Left cardiac atrium (tissue), 4 donors: ENCODE data around the gene DPP6. TPM values are rescaled to one million over a fixed set of nuclear protein-coding genes. Genes with fewer than 3 reads are reported as not detected.
"Not testable (repeated sequence)": the region's sequence is repeated elsewhere in the genome, so short reads cannot be mapped to it uniquely, and the experiment has no call there.

Experiments
- ATAC-seq, 2 donors: fragments of 200-7000 bp; cut with Tn5 transposase; one replicate each; pipeline ENCODE4 v1.9.1; 2020; ENCODE audit warnings: mild to moderate bottlenecking in 2 of 2, moderate library complexity in 2 of 2
- DNase-seq: peaks from one replicate; pipeline ENCODE4 v3.0.0-alpha.2; 2020
- intact Hi-C, 2 donors: fragments of 100-400 bp; cut with DNase I; formaldehyde crosslinking; loops; one replicate each; pipeline versions ENCODE4 v1.14.1 to v1.15.1; 2022 to 2023
- total RNA-seq, 2 donors: library from RNA; stranded (reverse); fragmentation: NEBNext Ultra II Directional; extraction: Animal tissue kit (Norgen Biotek cat#: 25700); gene quantifications; one replicate each; pipeline ENCODE4 v1.2.1, GENCODE V29; 2021
- donor health status: DM: no; HTN: yes; CAD: no.
- donor health status: DM: no; HTN: yes; CAD: no; lungs with severe emphysema.
- donor health status: DM: yes; HTN: yes; CAD: no.
- donor health status: Dilated cardiomyopathy.

The DPP6 gene
- total RNA-seq, 2 donors from 2014 or later: 0.42 to 0.56 TPM

GRCh38 chr7:154651501-154651900 lies 599.3 kb downstream of the DPP6 start:
- ATAC-seq: no peak
- no peak for DNase-seq
- intact Hi-C loops: no loop called here

GRCh38 chr7:154652564-154652963 lies 600.4 kb downstream of the DPP6 start:
- intact Hi-C loops: no loop called here
- ATAC-seq (no peak), DNase-seq (no peak)

DNA sequence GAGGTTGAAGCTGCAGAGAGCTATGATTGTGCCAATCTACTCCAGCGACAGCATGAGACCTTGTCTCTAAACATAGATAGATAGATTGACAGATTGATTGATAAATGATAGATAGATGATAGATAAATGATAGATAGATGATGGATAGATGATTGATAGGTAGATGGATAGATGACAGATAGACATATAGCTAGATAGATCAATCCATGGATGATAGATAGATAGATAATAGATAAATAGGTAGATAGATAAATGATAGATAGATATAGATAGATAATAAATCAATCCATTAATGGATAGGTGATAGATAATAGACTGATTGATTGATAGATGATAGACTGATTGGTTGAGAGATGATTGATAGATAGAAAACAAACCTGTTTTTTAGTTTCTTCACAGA lies 601.1 kb downstream of the DPP6 start:
- no peak for DNase-seq
- no peak for ATAC-seq
- intact Hi-C loops: no loop called here

DNA sequence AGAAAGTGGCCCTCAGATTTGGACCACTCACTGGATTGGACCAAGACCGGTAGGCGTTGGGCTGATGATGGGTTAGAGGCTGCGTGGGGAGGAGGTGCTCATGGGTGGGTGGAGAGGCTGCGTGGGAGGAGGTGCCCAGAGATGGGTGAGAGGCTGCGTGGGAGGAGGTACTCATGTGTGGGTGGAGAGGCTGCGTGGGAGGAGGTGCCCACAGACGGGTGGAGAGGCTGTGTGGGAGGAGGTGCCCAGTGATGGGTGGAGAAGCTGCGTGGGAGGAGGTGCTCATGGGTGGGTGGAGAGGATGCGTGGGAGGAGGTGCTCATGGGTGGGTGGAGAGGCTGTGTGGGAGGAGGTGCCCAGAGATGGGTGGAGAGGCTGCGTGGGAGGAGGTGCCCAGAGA lies 604.4 kb downstream of the DPP6 start:
- ATAC-seq: no peak

DNA sequence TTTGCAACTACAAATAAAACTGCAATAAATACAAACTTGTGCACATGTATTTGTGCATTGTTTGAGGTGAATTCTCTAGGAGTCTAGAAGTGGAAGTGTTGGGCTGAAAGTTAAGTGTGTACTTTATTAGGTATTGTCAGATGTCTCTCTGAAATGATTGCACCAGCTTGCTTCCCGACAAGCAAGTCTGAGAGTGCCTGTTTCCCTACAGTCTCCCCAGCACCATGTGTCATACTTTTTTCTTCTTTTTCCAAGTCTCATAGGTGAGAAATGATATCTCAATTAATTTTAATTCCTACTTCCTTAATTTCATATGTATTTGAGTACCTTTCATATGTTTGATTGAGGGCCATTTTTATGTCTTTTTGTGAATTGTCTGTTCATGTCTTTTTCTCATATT lies 614.6 kb downstream of the DPP6 start:
- ATAC-seq: no peak
- intact Hi-C loops: no loop called here
- no peak for DNase-seq

More for the DNA sequence above, 604.4 kb downstream of the DPP6 start:
- intact Hi-C loops: no loop called here
- DNase-seq: no peak

- ATAC-seq (no peak), DNase-seq (no peak)
- intact Hi-C loops: no loop called here
Observed at GRCh38 chr7:154672659-154673415, 620.6 kb downstream of the DPP6 start.

GRCh38 chr7:154674191-154674590 lies 622.0 kb downstream of the DPP6 start:
- no peak for ATAC-seq
- DNase-seq: no peak
- intact Hi-C loops: no loop called here

DNA sequence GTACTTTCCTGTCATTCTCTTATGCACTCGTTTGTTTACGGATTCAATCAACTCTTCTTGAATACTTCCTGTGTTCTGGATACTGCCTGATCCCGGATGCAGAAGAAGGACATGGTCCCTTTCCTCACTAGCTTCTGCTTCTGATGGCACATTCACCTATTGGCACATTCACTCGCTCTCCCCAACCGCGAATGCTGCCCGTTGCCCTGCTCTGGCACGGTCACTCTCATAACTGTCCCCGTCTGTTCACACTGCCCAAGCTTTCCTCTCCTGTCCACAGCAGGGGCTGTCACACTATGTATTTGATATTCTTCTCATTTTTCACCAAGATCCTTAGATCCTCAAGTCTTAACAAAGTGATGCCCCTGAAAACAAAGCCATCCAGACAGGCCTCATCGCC lies 623.4 kb downstream of the DPP6 start:
- no peak for ATAC-seq
- no peak for DNase-seq
- intact Hi-C loops: no loop called here

GRCh38 chr7:154676033-154676421 lies 623.8 kb downstream of the DPP6 start:
- ATAC-seq, intact Hi-C loops, DNase-seq: not testable (repeated sequence)

DNA sequence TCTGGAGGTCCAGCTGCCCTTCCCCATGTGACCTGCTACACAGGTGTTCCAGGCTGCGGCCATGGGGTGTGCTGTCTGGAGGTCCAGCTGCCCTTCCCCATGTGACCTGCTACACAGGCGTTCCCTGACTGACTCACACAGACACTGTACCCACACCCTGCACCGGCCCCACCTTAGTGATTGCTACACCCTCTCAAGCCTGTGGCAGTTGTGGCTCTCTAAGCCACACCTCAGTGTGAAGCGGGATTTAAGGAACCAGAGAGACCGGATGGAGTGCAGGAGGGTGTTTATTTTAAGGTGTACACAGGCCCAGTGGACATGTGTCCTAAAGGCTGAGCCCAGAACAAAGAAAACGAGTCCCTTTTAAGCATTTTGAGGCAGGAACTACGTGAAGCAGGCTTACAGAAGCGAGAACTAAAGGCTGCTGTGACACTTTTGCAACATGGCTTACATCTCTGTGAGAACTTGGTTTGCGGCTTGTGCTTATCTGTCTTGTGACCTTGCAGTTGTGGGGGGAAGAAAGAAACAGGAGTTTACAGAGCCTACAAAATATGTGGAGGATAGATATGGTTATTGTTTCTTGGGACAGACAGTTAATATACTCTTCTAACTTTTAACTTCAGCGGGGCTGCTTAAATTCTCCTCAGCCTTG lies 624.4 kb downstream of the DPP6 start:
- no peak for DNase-seq
- ATAC-seq: no peak
- intact Hi-C loops: no loop called here

DNA sequence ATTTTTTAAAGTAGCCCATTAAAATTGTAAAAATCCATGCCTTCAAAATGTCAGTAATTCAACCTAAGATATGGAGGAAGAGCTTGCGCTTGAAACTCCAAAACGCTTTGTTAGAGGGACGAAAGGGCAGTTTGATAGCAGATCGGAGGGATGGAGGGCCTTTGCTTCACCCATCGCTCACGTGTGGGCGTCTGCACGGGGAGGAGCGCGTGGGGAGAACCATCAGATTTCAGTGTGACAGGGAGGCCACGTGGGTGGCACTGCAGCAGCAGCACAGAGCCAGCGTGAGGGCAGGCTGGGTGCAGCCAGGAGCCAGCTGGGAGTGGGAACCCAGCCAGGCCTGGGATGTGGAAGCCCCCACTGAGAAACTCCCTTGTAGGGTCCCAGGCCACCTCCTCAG lies 625.3 kb downstream of the DPP6 start:
- intact Hi-C loops: no loop called here
- ATAC-seq: no peak
- DNase-seq: no peak

DNA sequence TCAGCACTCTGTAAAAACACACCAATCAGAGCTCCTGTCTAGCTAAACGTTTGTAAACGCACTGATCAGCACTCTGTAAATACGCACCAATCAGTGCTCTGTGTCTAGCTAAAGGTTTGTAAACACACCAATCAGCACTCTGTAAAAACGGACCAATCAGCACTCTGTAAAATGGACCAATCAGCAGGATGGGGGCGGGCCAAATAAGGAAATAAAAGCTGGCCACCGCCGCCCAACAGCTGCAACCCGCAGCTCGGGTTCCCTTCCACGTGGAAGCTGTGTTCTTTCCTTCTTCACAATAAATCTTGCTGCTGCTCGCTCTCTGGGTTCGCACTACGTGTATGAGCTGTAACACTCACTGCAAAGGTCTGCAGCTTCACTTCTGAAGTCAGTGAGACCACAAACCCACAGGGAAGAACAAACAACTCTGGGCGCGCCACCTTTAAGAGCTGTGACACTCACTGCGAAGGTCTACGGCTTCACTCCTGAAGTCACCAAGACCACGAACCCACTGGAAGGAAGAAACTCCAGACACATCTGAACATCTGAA lies 625.9 kb downstream of the DPP6 start:
- ATAC-seq: not testable (repeated sequence)

DNA sequence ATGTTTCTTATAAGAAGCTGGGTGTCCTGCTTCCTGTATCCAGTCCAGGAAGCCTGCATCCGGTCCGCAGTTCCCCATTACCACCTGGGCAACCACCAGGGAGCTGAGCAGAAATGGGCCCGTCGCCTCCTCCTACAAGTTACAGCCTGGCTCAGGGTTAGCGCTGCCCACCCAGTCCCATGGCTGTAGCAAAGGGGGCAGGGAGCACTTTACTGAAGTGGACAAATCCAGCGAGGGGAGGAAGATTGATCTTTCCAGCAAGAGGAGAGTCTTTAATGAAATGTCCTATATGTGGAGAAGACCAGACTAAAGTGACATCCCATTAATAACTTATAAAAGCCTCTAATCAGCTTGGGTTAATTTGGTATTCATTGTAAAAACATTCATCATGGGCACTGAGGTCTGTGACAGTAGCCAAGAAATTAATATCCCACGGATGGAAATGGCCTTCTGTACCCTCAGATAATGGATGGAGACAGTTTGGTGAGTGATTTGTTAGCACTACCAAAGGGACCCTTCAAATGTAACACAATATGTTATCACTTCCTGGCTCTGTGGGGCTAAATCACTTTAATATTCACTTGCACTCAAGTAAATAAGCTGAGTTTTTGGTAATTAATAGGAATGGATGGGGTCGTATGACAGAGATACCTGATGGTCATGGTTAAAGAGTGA lies 627.3 kb downstream of the DPP6 start:
- no peak for ATAC-seq
- intact Hi-C loops: no loop called here

More for the DNA sequence above, 625.9 kb downstream of the DPP6 start:
- intact Hi-C loops, DNase-seq: not testable (repeated sequence)

GRCh38 chr7:154680894-154681659 lies 628.9 kb downstream of the DPP6 start:
- intact Hi-C loops: no loop called here
- DNase-seq (no peak), ATAC-seq (no peak)

More for the DNA sequence above, 627.3 kb downstream of the DPP6 start:
- DNase-seq: no peak

GRCh38 chr7:154682003-154682402 lies 629.8 kb downstream of the DPP6 start:
- DNase-seq (no peak), ATAC-seq (no peak)
- intact Hi-C loops: no loop called here

DNA sequence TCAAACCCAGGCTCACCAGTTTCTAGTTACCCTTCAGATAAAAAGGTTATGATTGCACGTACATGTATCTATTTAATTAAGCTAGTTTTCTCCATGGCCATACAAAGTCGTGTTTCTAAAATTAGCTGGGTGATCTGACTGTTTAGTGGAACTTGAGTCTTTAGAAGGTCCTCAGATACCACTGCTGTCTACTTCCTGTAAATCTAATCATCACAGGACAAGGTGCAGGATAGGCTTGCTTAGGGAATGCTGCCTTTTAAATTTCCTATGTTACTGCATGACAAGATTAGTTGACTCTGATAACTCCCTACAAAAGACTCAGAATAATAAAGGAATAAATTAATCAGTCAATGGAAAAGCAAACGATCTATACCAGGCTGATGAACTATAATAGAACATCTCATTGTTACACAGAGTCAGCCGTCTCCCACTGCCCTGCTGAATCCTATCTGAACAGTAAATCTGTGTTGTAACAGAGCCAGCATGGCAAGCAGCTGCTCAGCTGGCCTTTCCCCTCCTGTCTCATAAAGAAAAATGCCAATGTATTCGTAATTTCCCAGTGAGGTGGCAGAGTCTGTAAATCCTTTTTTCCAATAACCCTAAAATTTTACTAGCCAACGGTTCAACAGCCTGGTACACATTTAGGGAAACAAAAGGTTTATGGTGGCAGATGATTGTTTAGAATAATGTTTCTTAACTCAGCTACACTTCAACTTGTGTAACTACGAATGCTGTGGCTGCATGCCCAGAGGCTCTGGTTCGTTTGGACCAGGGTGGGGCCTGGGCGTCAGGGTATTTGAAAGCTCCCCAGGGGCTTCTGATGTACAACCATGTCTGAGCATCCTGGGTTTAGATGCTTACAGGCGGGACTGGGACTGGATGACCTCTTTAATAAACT lies 632.7 kb downstream of the DPP6 start:
- no peak for DNase-seq
- intact Hi-C loops: no loop called here
- no peak for ATAC-seq

- DNase-seq: no peak
- no peak for ATAC-seq
- intact Hi-C loops: no loop called here
Observed at GRCh38 chr7:154685564-154685901, 633.3 kb downstream of the DPP6 start.

DNA sequence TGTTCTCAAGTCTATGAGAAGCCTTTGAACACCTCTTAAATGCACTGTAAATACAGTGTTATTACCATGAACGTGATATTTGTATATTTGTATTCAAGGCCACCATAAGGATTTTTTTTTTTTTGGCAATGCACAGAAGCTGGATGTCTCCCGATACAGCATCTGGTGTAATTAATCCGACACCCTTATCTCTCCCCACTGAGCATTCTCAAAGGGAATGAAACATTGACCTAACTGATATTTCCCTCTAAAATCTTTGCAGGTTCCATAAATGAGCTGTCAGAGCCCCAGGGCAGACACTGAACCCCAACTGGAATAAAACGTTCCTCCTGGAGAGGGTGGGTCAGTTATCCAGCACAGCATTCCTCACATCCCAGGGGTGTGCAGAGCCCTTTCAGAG lies 634.1 kb downstream of the DPP6 start:
- no peak for DNase-seq
- no peak for ATAC-seq
- intact Hi-C loops: no loop called here

- ATAC-seq: no peak
- intact Hi-C loops: no loop called here
Observed at GRCh38 chr7:154688952-154689351, 636.8 kb downstream of the DPP6 start.

More at GRCh38 chr7:154688952-154689351, 636.8 kb downstream of the DPP6 start:
- no peak for DNase-seq
